ENCODE measurements around the gene KCNMA1.

KCNMA1 gene

GRCh38 chr10:77071956-77072355, 565.7 kb downstream of the KCNMA1 start:
- TF ChIP-seq CTCF (IDR thresholded peaks at IDR 0.05; ENCODE audit: insufficient read depth, low read length, poor library complexity, severe bottlenecking) (no peak), EZH2phosphoT487 (conservative IDR thresholded peaks at IDR 0.05; ENCODE audit: low read length) (no peak)

GRCh38 chr10:77071001-77071511, 566.6 kb downstream of the KCNMA1 start:
- Histone ChIP-seq H3K9me2 (replicated peaks; ENCODE audit: insufficient read depth, low read length) (no peaks in the 10 kb centered on the region), H3K9ac (ENCODE audit: low read length) (no peak overlapping the region), H3K79me2 (ENCODE audit: insufficient read depth, low read length) (no peaks in the 10 kb centered on the region), H3K4me2 (ENCODE audit: low read depth, low read length, poor library complexity, severe bottlenecking) (no peak overlapping the region), H3F3A (ENCODE audit: insufficient read depth) (no peaks in the 10 kb centered on the region), H3K9me3 (ENCODE audit: insufficient read depth, low read length) (no peaks in the 10 kb centered on the region), H3K27me3 (ENCODE audit: low read length) (no peaks in the 10 kb centered on the region), H4K20me1 (ENCODE audit: low read depth, low read length) (no peaks in the 10 kb centered on the region), H3K36me3 (ENCODE audit: low read length) (no peaks in the 10 kb centered on the region), H3K4me3 (ENCODE audit: insufficient read depth, low read length, poor library complexity, severe bottlenecking) (no peak overlapping the region), H3K27ac (ENCODE audit: low read depth, low read length) (no peak overlapping the region), H2AFZ (ENCODE audit: low read depth, low read length, severe bottlenecking) (no peak overlapping the region)
- TF ChIP-seq CTCF (IDR thresholded peaks at IDR 0.05; ENCODE audit: insufficient read depth, low read length, poor library complexity, severe bottlenecking) = no peak
- TF ChIP-seq EZH2phosphoT487 (conservative IDR thresholded peaks at IDR 0.05; ENCODE audit: low read length) = no peak

More at GRCh38 chr10:77071956-77072355, 565.7 kb downstream of the KCNMA1 start:
- no peak overlapping the region for H3K4me2 ChIP-seq (ENCODE audit: low read depth, low read length, poor library complexity, severe bottlenecking)
- no peaks in the 10 kb centered on the region for H3K27me3 ChIP-seq (ENCODE audit: low read length)
- H3K9me2 ChIP-seq (replicated peaks; ENCODE audit: insufficient read depth, low read length) = no peaks in the 10 kb centered on the region
- no peak overlapping the region for H3K9ac ChIP-seq (ENCODE audit: low read length)
- H3F3A ChIP-seq (ENCODE audit: insufficient read depth) = no peaks in the 10 kb centered on the region
- no peaks in the 10 kb centered on the region for H3K36me3 ChIP-seq (ENCODE audit: low read length)
- no peaks in the 10 kb centered on the region for H3K79me2 ChIP-seq (ENCODE audit: insufficient read depth, low read length)
- H3K27ac ChIP-seq (ENCODE audit: low read depth, low read length) = no peak overlapping the region
- no peaks in the 10 kb centered on the region for H4K20me1 ChIP-seq (ENCODE audit: low read depth, low read length)
- H3K4me3 ChIP-seq (ENCODE audit: insufficient read depth, low read length, poor library complexity, severe bottlenecking) = no peak overlapping the region
- no peak overlapping the region for H2AFZ ChIP-seq (ENCODE audit: low read depth, low read length, severe bottlenecking)
- H3K9me3 ChIP-seq (ENCODE audit: insufficient read depth, low read length) = no peaks in the 10 kb centered on the region

GRCh38 chr10:77070346-77070745, 567.3 kb downstream of the KCNMA1 start:
- Histone ChIP-seq H3K4me3 (ENCODE audit: insufficient read depth, low read length, poor library complexity, severe bottlenecking) (no peak overlapping the region), H4K20me1 (ENCODE audit: low read depth, low read length) (no peaks in the 10 kb centered on the region), H3K79me2 (ENCODE audit: insufficient read depth, low read length) (no peaks in the 10 kb centered on the region), H3K9ac (ENCODE audit: low read length) (no peak overlapping the region), H2AFZ (ENCODE audit: low read depth, low read length, severe bottlenecking) (no peak overlapping the region), H3K27me3 (ENCODE audit: low read length) (no peaks in the 10 kb centered on the region), H3K9me2 (replicated peaks; ENCODE audit: insufficient read depth, low read length) (no peaks in the 10 kb centered on the region), H3K27ac (ENCODE audit: low read depth, low read length) (no peak overlapping the region), H3K36me3 (ENCODE audit: low read length) (no peaks in the 10 kb centered on the region), H3K4me2 (ENCODE audit: low read depth, low read length, poor library complexity, severe bottlenecking) (no peak overlapping the region), H3K9me3 (ENCODE audit: insufficient read depth, low read length) (no peaks in the 10 kb centered on the region), H3F3A (ENCODE audit: insufficient read depth) (no peaks in the 10 kb centered on the region)
- TF ChIP-seq EZH2phosphoT487 (conservative IDR thresholded peaks at IDR 0.05; ENCODE audit: low read length) (no peak), CTCF (IDR thresholded peaks at IDR 0.05; ENCODE audit: insufficient read depth, low read length, poor library complexity, severe bottlenecking) (no peak)

Data from SU-DHL-6 (cell line).